Midbrain (tissue), 1 donor: ENCODE data around the gene KCNJ5.

Experiments used
- DNase-seq: peaks from one replicate; lab custom pipeline; 2025; lab: John Stamatoyannopoulos, UW

Gene KCNJ5

GRCh38 chr11:128956401-128957201, 65.4 kb downstream of the KCNJ5 start:
- DNase-seq = peak; percentile 79

DNA sequence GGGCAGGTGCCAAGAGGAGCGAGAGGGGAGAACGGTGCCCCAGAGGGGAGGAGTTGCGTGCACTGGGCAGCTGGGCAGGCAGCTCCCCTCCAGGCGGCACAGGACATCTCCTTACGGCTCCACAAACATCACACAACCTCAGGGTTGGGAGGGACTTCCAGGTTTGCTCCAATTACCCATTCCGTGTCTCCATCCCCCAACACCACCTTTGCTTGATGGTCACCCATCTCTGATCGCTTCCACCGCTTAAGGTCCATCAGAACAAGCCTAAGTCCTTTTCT, 66.0 kb downstream of the KCNJ5 start:
- no peak for DNase-seq

DNA sequence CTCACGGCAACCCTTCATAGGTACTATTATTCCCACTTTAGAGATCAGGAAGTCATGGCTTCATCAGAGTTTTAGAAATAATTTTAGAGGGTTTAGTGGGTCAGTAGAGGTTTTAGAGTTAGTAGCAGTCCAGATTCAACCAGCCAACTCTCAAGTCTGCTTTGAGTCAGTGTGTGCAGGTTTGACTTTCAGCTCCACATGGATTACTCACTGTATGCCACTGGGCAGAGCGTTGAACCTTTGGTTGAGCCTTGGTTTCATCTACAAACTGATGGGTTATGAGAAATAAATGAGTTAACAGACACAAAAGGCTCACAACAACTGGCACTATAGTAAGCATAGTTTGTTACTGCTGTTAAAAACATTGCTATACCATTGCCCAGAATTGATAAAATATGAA, 70.5 kb downstream of the KCNJ5 start:
- DNase-seq = no peak

DNA sequence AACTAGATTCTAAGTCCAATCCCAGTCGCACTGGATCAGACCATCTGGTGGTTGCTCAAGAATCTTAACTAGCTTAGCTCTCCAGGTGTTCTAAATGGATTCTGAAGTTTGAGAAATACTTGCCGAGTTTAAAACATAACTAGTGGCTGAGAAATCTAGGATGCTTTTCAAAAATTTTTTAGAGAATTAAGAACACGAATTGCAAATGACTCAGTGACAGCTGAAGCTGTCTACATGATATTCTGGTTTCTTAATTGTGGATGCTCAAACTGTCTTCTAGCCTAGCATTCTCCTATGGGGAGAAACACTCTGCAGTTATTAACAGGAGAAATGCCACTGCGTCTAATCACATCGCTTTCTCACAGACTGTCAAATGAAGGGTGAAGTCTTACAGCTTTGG, 71.7 kb downstream of the KCNJ5 start:
- DNase-seq = no peak

GRCh38 chr11:128963744-128964325, 72.7 kb downstream of the KCNJ5 start:
- no peak for DNase-seq

- DNase-seq = no peak
Observed at GRCh38 chr11:128964463-128964930, 73.3 kb downstream of the KCNJ5 start.

- DNase-seq = no peak
Observed at GRCh38 chr11:128965485-128965884, 74.3 kb downstream of the KCNJ5 start.

- no peak for DNase-seq
Observed at GRCh38 chr11:128967578-128967977, 76.4 kb downstream of the KCNJ5 start.

DNA sequence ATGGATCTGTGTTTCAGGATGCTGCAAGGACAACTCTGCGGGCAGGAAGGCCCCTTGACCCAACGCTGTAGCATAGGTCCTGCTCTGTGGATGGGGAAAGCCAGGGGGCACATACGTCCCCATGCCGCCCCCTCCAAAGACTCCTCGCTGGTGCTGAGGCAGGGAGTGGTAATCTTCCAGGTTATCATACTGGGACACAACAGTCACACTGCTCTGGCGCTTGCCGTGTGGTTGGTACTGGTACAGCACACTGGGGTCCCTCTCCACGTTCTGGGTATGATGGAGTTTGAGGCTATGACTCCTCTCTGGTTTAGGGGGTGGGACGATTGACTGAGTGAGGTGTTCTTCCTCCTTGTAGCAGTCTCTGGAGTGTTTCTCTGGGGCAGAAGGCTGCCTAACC, 77.8 kb downstream of the KCNJ5 start:
- no peak for DNase-seq
